Measurements from ENCODE around the gene KRT16.
"Not testable (repeated sequence)": the region's sequence is repeated elsewhere in the genome, so short reads cannot be mapped to it uniquely, and the experiment has no call there.

The KRT16 gene

DNA sequence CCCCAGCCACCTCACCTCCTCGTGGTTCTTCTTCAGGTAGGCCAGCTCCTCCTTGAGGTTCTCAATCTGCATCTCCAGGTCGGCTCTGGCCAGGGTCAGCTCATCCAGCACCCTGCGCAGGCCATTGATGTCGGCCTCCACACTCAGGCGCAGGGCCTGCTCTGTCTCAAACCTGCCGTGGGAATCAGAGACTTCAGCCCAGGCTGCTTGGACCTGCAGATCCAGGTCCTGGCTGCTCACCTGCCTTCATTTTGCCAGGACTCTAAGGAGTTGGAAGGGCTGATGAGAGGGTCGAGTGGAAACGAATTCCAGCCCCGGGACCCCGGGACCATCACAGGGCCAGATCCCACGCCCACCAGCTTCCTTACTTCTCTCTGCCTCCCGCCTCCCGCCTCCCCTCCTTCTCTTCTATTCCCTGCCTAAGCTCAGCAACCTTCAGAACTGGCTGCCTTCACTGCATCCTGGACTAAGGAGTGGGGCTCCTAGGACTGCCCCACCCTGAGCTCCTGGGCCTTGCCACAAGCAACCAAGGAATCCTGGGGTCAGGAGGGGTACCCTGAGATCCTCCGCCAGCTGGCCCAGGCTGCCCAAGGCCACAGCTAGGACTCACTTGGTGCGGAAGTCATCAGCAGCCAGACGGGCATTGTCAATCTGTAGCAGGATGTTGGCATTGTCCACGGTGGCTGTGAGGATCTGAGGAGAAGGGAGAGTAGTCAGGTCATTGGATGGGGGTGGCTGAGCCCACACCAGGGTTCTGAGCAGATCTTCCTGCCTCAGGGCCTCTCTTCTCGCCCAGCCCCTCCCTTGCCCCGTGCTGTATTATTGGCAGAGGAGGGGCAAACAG, 10.0 kb upstream of the KRT16 start:
- WGBS (ENCODE audit: extremely low coverage, insufficient coverage, low lambda C conversion rate): no CpG with 5 or more reads among the region's 19 CpGs
- H3K79me1 ChIP-seq (ENCODE audit: low read length); H3K79me2 ChIP-seq (ENCODE audit: control insufficient read depth, insufficient read depth, low read length); H3K23ac ChIP-seq (ENCODE audit: low read length); H3K27ac ChIP-seq (ENCODE audit: low read depth, low read length); H2BK5ac ChIP-seq (ENCODE audit: low read length); H3K56ac ChIP-seq (ENCODE audit: low read length); H3K36me3 ChIP-seq (ENCODE audit: control insufficient read depth, insufficient read depth, low read length); H2BK15ac ChIP-seq (replicated peaks; ENCODE audit: low read depth); H3K9ac ChIP-seq (ENCODE audit: low read length); H3K27me3 ChIP-seq (ENCODE audit: insufficient read depth, low read length, poor library complexity); H3K4me2 ChIP-seq (ENCODE audit: low read length); H4K8ac ChIP-seq (ENCODE audit: low read depth, low read length); H2AK5ac ChIP-seq (ENCODE audit: low read length); H3K4ac ChIP-seq (ENCODE audit: low read depth, low read length); H4K5ac ChIP-seq (ENCODE audit: low read length); H3K4me1 ChIP-seq (ENCODE audit: control insufficient read depth, low read depth, low read length); H3K4me3 ChIP-seq (ENCODE audit: low read length); DNase-seq; H2BK120ac ChIP-seq (ENCODE audit: low read depth, low read length); H3K18ac ChIP-seq (ENCODE audit: low read length): not testable (repeated sequence)

DNA sequence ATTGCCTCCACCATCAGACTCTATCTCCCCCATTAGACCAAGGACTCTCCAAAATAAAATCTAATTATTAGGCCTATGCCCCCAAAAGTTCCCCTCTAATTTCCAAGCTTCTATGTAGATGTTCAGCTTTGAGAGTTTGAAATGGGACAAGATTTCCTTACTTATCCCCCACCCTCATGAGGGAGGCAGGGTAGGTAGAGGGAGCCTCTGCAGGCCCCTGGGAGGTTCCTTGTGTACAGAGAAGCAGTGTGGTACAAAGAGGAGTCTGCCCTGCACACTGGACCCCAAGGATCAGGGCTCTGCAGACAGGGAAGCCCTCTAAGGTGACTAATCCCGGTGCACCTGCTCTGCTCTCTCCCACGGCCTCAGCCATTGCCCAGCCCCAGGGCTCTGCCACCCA, 9.3 kb upstream of the KRT16 start:
- no CpG with 5 or more reads among the region's 2 CpGs for WGBS (ENCODE audit: extremely low coverage, insufficient coverage, low lambda C conversion rate)

DNA sequence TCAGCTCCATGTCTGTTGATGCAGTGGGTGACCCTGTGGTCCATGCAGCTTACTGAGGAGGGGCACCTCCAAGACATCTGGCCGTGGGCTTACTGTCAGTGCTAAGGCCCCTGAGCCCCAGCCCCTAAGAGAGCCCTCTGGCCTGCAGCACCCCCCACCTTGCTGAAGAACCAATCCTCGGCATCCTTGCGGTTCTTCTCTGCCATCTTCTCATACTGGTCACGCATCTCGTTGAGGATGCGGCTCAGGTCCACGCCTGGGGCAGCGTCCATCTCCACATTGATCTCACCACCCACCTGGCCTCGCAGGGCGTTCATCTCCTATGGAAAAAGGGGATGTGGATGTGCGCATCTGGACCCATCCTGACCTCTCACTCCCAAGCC, 8.9 kb upstream of the KRT16 start:
- H4K5ac ChIP-seq (ENCODE audit: low read length); H3K4me1 ChIP-seq (ENCODE audit: control insufficient read depth, low read depth, low read length); H2AK5ac ChIP-seq (ENCODE audit: low read length); H3K27ac ChIP-seq (ENCODE audit: low read depth, low read length); H3K4me3 ChIP-seq (ENCODE audit: low read length); H2BK120ac ChIP-seq (ENCODE audit: low read depth, low read length); DNase-seq; H3K56ac ChIP-seq (ENCODE audit: low read length); H3K18ac ChIP-seq (ENCODE audit: low read length); H3K27me3 ChIP-seq (ENCODE audit: insufficient read depth, low read length, poor library complexity); H3K36me3 ChIP-seq (ENCODE audit: control insufficient read depth, insufficient read depth, low read length); H4K8ac ChIP-seq (ENCODE audit: low read depth, low read length); H3K79me2 ChIP-seq (ENCODE audit: control insufficient read depth, insufficient read depth, low read length); H3K4me2 ChIP-seq (ENCODE audit: low read length); H3K79me1 ChIP-seq (ENCODE audit: low read length); H2BK15ac ChIP-seq (replicated peaks; ENCODE audit: low read depth); H3K9ac ChIP-seq (ENCODE audit: low read length); H2BK5ac ChIP-seq (ENCODE audit: low read length); H3K4ac ChIP-seq (ENCODE audit: low read depth, low read length); H3K23ac ChIP-seq (ENCODE audit: low read length): not testable (repeated sequence)
- WGBS (ENCODE audit: extremely low coverage, insufficient coverage, low lambda C conversion rate): no CpG with 5 or more reads among the region's 11 CpGs

More for the DNA sequence above, 9.3 kb upstream of the KRT16 start:
- Histone ChIP-seq H3K56ac (ENCODE audit: low read length) (no peak overlapping the region), H3K23ac (ENCODE audit: low read length) (no peak overlapping the region), H3K4ac (ENCODE audit: low read depth, low read length) (no peak overlapping the region), H3K4me2 (ENCODE audit: low read length) (no peak overlapping the region), H3K4me1 (ENCODE audit: control insufficient read depth, low read depth, low read length) (no peaks in the 10 kb centered on the region), H3K27me3 (ENCODE audit: insufficient read depth, low read length, poor library complexity) (no peaks in the 10 kb centered on the region), H3K4me3 (ENCODE audit: low read length) (no peak overlapping the region), H4K8ac (ENCODE audit: low read depth, low read length) (no peak overlapping the region), H3K18ac (ENCODE audit: low read length) (no peak overlapping the region), H3K9ac (ENCODE audit: low read length) (no peak overlapping the region), H4K5ac (ENCODE audit: low read length) (no peak overlapping the region), H3K36me3 (ENCODE audit: control insufficient read depth, insufficient read depth, low read length) (no peaks in the 10 kb centered on the region), H3K27ac (ENCODE audit: low read depth, low read length) (no peak overlapping the region), H2AK5ac (ENCODE audit: low read length) (no peak overlapping the region), H3K79me2 (ENCODE audit: control insufficient read depth, insufficient read depth, low read length) (no peaks in the 10 kb centered on the region), H2BK15ac (replicated peaks; ENCODE audit: low read depth) (no peak overlapping the region), H2BK120ac (ENCODE audit: low read depth, low read length) (no peak overlapping the region), H2BK5ac (ENCODE audit: low read length) (no peak overlapping the region), H3K79me1 (ENCODE audit: low read length) (no peaks in the 10 kb centered on the region)
- no peak for DNase-seq

DNA sequence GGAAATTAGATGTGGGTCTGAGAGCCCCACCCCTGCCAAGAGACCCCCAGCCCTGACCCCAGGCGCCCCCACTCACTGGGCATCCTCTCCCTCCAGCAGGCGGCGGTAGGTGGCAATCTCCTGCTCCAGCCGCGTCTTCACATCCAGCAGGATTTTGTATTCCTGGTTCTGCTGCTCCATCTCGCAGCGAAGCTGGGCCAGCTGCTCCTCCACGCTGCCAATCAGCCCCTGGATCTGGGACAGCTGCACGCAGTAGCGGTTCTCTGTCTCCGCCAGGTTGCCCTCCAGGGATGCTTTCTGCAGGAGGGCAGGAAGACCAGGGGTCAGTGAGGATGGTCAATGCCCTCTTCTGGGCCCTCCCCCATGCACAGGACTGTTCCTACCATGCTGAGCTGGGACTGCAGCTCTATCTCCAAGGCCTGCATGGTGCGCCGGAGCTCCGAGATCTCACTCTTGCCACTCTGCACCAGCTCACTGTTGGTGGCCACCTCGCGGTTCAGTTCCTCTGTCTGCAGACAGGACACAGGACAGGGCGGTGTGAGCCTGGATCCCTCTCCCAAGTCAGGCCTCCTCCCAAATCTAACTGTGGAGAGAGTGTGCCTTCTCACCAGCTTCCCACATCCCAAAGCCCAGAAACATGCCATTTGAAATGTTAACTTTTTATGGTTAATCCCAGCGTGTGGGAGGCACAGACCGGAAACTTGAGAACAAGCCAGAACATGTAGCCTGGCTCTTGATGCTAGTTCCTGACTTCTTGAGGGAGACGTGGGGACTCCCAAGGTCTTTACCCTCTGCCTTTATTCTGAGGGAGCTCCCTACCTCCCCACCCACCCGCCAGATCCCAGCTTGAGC, 8.2 kb upstream of the KRT16 start:
- Histone ChIP-seq H3K23ac (ENCODE audit: low read length) (no peak overlapping the region), H3K18ac (ENCODE audit: low read length) (no peak overlapping the region), H3K9ac (ENCODE audit: low read length) (no peak overlapping the region), H3K27ac (ENCODE audit: low read depth, low read length) (no peak overlapping the region), H2BK5ac (ENCODE audit: low read length) (no peak overlapping the region), H3K36me3 (ENCODE audit: control insufficient read depth, insufficient read depth, low read length) (no peaks in the 10 kb centered on the region), H4K5ac (ENCODE audit: low read length) (no peak overlapping the region), H2BK120ac (ENCODE audit: low read depth, low read length) (no peak overlapping the region), H3K79me2 (ENCODE audit: control insufficient read depth, insufficient read depth, low read length) (no peaks in the 10 kb centered on the region), H4K8ac (ENCODE audit: low read depth, low read length) (no peak overlapping the region), H3K4me3 (ENCODE audit: low read length) (no peak overlapping the region), H2AK5ac (ENCODE audit: low read length) (no peak overlapping the region), H3K27me3 (ENCODE audit: insufficient read depth, low read length, poor library complexity) (no peaks in the 10 kb centered on the region), H3K56ac (ENCODE audit: low read length) (no peak overlapping the region), H3K4me2 (ENCODE audit: low read length) (no peak overlapping the region), H3K4me1 (ENCODE audit: control insufficient read depth, low read depth, low read length) (no peaks in the 10 kb centered on the region), H2BK15ac (replicated peaks; ENCODE audit: low read depth) (no peak overlapping the region), H3K79me1 (ENCODE audit: low read length) (no peaks in the 10 kb centered on the region), H3K4ac (ENCODE audit: low read depth, low read length) (no peak overlapping the region)
- WGBS (ENCODE audit: extremely low coverage, insufficient coverage, low lambda C conversion rate): no CpG with 5 or more reads among the region's 21 CpGs
- DNase-seq: no peak

DNA sequence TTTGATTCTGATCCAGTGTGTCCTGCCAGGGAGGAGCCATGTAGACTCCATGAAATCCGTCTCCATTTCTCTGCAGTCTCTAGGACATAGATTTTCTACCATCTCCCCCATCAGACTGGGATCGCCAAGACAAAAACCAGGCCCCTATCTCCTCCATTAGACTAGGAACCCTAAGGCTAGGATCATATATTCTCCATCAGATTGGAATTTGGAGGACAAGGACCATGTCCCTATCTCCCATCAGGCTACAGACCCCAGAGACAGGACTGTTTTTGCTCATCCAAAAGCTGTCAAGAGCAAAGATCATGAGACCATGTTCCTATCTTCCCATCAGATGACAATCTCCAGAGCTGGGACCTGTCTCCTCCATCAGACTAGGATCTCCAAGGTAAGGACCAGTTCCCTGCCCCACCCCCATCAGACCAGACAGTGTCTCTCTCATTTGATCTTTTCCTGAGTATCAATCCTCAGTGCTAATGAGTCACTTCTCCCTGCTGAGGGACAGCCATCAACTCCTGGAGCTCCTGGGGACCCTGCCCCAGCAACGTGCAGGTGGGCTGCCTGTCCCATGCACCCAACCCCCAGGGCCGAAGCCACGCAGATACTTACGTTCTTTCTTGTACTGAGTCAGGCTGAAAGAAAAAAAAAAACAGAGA, 7.5 kb upstream of the KRT16 start:
- H3K4me1 ChIP-seq (ENCODE audit: control insufficient read depth, low read depth, low read length); DNase-seq; H4K5ac ChIP-seq (ENCODE audit: low read length); H3K4me3 ChIP-seq (ENCODE audit: low read length); H3K36me3 ChIP-seq (ENCODE audit: control insufficient read depth, insufficient read depth, low read length); H3K4ac ChIP-seq (ENCODE audit: low read depth, low read length); H3K27ac ChIP-seq (ENCODE audit: low read depth, low read length); H3K27me3 ChIP-seq (ENCODE audit: insufficient read depth, low read length, poor library complexity); H3K56ac ChIP-seq (ENCODE audit: low read length); H2BK5ac ChIP-seq (ENCODE audit: low read length); H2BK120ac ChIP-seq (ENCODE audit: low read depth, low read length); H2BK15ac ChIP-seq (replicated peaks; ENCODE audit: low read depth); H3K18ac ChIP-seq (ENCODE audit: low read length); H3K9ac ChIP-seq (ENCODE audit: low read length); H3K23ac ChIP-seq (ENCODE audit: low read length); H4K8ac ChIP-seq (ENCODE audit: low read depth, low read length); H3K79me2 ChIP-seq (ENCODE audit: control insufficient read depth, insufficient read depth, low read length); H3K4me2 ChIP-seq (ENCODE audit: low read length); H2AK5ac ChIP-seq (ENCODE audit: low read length); H3K79me1 ChIP-seq (ENCODE audit: low read length): not testable (repeated sequence)
- WGBS (ENCODE audit: extremely low coverage, insufficient coverage, low lambda C conversion rate): no CpG with 5 or more reads among the region's 6 CpGs
